A549 (cell line): ENCODE data around the gene SOHLH2. TPM values are rescaled to one million over a fixed set of nuclear protein-coding genes. Genes with fewer than 3 reads are reported as not detected.
A peak's percentile ranks its signal among the peaks of the same experiment; 100 is the strongest.

Source experiments
- ATAC-seq, 2 experiments: fragments of 200-7000 bp in 1 of 2; fragments of >200 bp in 1 of 2; cut with Nextera tagmentation in 1 of 2; cut with Tn5 transposase in 1 of 2; 3 replicates each; pipeline versions ENCODE4 v1.8.0 to v1.9.1; 2018 to 2020; ENCODE audit warnings: mild to moderate bottlenecking in 1 of 2, moderate library complexity in 1 of 2
- CTCF ChIA-PET: fragments of 300-600 bp; sonication (Branson Sonifier 250); formaldehyde crosslinking; extraction: SDS; loops from one replicate; lab custom pipeline; 2021; ENCODE audit warnings: antibody characterized with exemption, inconsistent platforms; lab: Yijun Ruan, JAX
- POLR2A ChIA-PET: fragments of 350-600 bp; formaldehyde crosslinking; extraction: SDS; loops from one replicate; lab custom pipeline; 2021; ENCODE audit warnings: antibody characterized with exemption, inconsistent platforms; lab: Yijun Ruan, JAX
- DNase-seq, 2 experiments: peaks; one replicate each; pipeline versions ENCODE4 v3.0.0 to v3.0.0-alpha.2; 2011 to 2016; ENCODE audit warnings: low read depth in 1 of 2, low spot score in 1 of 2
- FAIRE-seq: peaks from 2 replicates; lab custom pipeline; 2011; peaks lifted over from hg19 to GRCh38; lab: Jason Lieb, UNC
- H3K27ac ChIP-seq, 2 experiments: fragments of >200 bp; sonication (Bioruptor Twin); formaldehyde crosslinking; 3 replicates each; pipeline ENCODE4 v1.5.1; 2016 to 2017
- H3K4me1 ChIP-seq: fragments of >200 bp; sonication (Bioruptor Twin); formaldehyde crosslinking; 3 replicates; pipeline ENCODE4 v1.6.1; 2016
- H3K4me2 ChIP-seq: fragments of >200 bp; sonication (Bioruptor Twin); formaldehyde crosslinking; 3 replicates; pipeline ENCODE4 v1.6.1; 2016
- H3K4me3 ChIP-seq: fragments of >200 bp; sonication (Bioruptor Twin); formaldehyde crosslinking; 3 replicates; pipeline ENCODE4 v1.5.1; 2016
- H3K9me3 ChIP-seq: fragments of >200 bp; sonication (Bioruptor Twin); formaldehyde crosslinking; 3 replicates; pipeline ENCODE4 v1.6.1; 2016
- ATOH8 ChIP-seq: fragments of 250-450 bp; sonication (Bioruptor Pico); IDR thresholded peaks from 2 replicates; pipeline ENCODE4 v1.5.0; 2020; ENCODE audit warnings: low read depth, mild to moderate bottlenecking, moderate library complexity
- CHD4 ChIP-seq: fragments of 200-600 bp; sonication (generic); IDR thresholded peaks from 2 replicates; pipeline ENCODE4 v1.6.1; 2016; ENCODE audit warnings: antibody characterized with exemption, mild to moderate bottlenecking, borderline replicate concordance
- EHF ChIP-seq: fragments of 250-450 bp; sonication (Bioruptor Pico); IDR thresholded peaks from 2 replicates; pipeline ENCODE4 v1.5.0; 2020; ENCODE audit warnings: mild to moderate bottlenecking
- EHMT2 ChIP-seq: fragments of 200-600 bp; sonication (generic); IDR thresholded peaks from 2 replicates; pipeline ENCODE4 v1.6.1; 2016; ENCODE audit warnings: antibody characterized with exemption, low read depth, mild to moderate bottlenecking, moderate library complexity
- ELK1 ChIP-seq: fragments of 150-350 bp; IDR thresholded peaks from 2 replicates; pipeline ENCODE4 v1.6.1; 2014; ENCODE audit warnings: low read depth, mild to moderate bottlenecking, low read length
- HEYL ChIP-seq: fragments of 250-450 bp; sonication (Bioruptor Pico); IDR thresholded peaks from 2 replicates; pipeline ENCODE4 v1.8.0; 2021; ENCODE audit warnings: mild to moderate bottlenecking, moderate library complexity
- KDM1A ChIP-seq: fragments of 200-600 bp; sonication (generic); IDR thresholded peaks from 2 replicates; pipeline ENCODE4 v1.6.1; 2016; ENCODE audit warnings: low read depth, mild to moderate bottlenecking
- MAFK ChIP-seq: fragments of 450-650 bp; IDR thresholded peaks from 2 replicates; pipeline ENCODE4 v1.6.1; 2014; ENCODE audit not compliant: partially characterized antibody
- NPAS2 ChIP-seq: fragments of 250-450 bp; sonication (Bioruptor Pico); IDR thresholded peaks from 2 replicates; pipeline ENCODE4 v1.8.0; 2022; ENCODE audit warnings: mild to moderate bottlenecking, moderate library complexity, borderline replicate concordance
- NR3C1 ChIP-seq: fragments of >200 bp; sonication (Bioruptor Twin); formaldehyde crosslinking; IDR thresholded peaks from 3 replicates; pipeline ENCODE4 v1.6.1; 2017
- RCOR1 ChIP-seq: fragments of 150-350 bp; IDR thresholded peaks from 2 replicates; pipeline ENCODE4 v1.6.1; 2014; ENCODE audit warnings: antibody characterized with exemption, low read length, low read depth
- REST ChIP-seq: fragments of 200-600 bp; sonication (generic); IDR thresholded peaks from 2 replicates; pipeline ENCODE4 v1.6.1; 2016; ENCODE audit warnings: antibody characterized with exemption, mild to moderate bottlenecking, moderate library complexity
- SREBF2 ChIP-seq: fragments of 450-650 bp; IDR thresholded peaks from 2 replicates; pipeline ENCODE4 v1.6.1; 2014; ENCODE audit warnings: mild to moderate bottlenecking, moderate library complexity
- TFCP2L1 ChIP-seq: fragments of 250-450 bp; sonication (Bioruptor Pico); IDR thresholded peaks from 2 replicates; pipeline ENCODE4 v1.5.0; 2021; ENCODE audit warnings: mild to moderate bottlenecking
- WGBS: methylation state at CpG from one replicate; pipeline ENCODE4 v1.1.6; 2017; ENCODE audit errors: missing lambda C conversion rate; 5-methylcytosine and 5-hydroxymethylcytosine counted together
- polyA plus RNA-seq, 4 experiments: library from polyadenylated mRNA; depleted of rRNA in 3 of 4; stranded (reverse); fragments of >200 nt; fragmentation: RNase III in 1 of 4; extraction: RNeasy Plus Mini Kit Qiagen cat#74134 plus additional on column Dnase treatment in 1 of 4; gene quantifications; 2 replicates in 3 of 4; 3 replicates in 1 of 4; pipeline ENCODE4 v1.2.3, GENCODE V29; 2011 to 2017

SOHLH2 gene
- polyA plus RNA-seq, 2 of the 4 experiments (the other 2 are of a cell fraction), result 0.14 TPM; not detected in 1

- TF ChIP-seq ELK1 (no peak), RCOR1 (no peak)
These were observed 29.7 kb upstream of the SOHLH2 start (continued) for GRCh38 chr13:36244073-36244472.

- Histone ChIP-seq H3K27ac (no peak overlapping the region), H3K9me3 (no peaks in the 10 kb centered on the region), H3K4me2 (no peak overlapping the region)
- FAIRE-seq, result no peak
- ATAC-seq, result no peak
- POLR2A ChIA-PET, result no interaction called here
- TF ChIP-seq NPAS2, result no peak
- no peak for TF ChIP-seq EHF (CRISPR knock-in tag)
- no peak for TF ChIP-seq NR3C1
- TF ChIP-seq HEYL (CRISPR knock-in tag), result no peak
- TF ChIP-seq REST, result no peak
- TF ChIP-seq ATOH8 (CRISPR knock-in tag), result no peak
- TF ChIP-seq, all 56 proteins: peak for 0
- Histone ChIP-seq H3K4me3 (no peak overlapping the region), H3K4me1 (no peaks in the 10 kb centered on the region)
- CTCF ChIA-PET, result no interaction called here
- DNase-seq, result no peak
- 33% methylated on average over 2 of the region's 2 CpGs for WGBS
These were observed 28.4 kb upstream of the SOHLH2 start for GRCh38 chr13:36242761-36243160.

GRCh38 chr13:36231236-36231635 lies 16.9 kb upstream of the SOHLH2 start:
- ChIA-PET POLR2A (no interaction called here), CTCF (no interaction called here)
- 38% methylated on average over 3 of the region's 3 CpGs for WGBS
- Histone ChIP-seq H3K4me3 (no peak overlapping the region), H3K4me1 (no peaks in the 10 kb centered on the region), H3K9me3 (no peaks in the 10 kb centered on the region), H3K27ac (no peak overlapping the region), H3K4me2 (no peak overlapping the region)
- TF ChIP-seq CHD4 (no peak), MAFK (peak; percentile 30)
- FAIRE-seq (no peak), ATAC-seq (no peak), DNase-seq (no peak)

GRCh38 chr13:36224730-36225129 lies 10.4 kb upstream of the SOHLH2 start:
- Histone ChIP-seq H3K4me1 (no peaks in the 10 kb centered on the region), H3K4me3 (no peak overlapping the region), H3K27ac (no peak overlapping the region), H3K4me2 (no peak overlapping the region), H3K9me3 (no peaks in the 10 kb centered on the region)
- 0% methylated on average over 1 of the region's 1 CpG for WGBS
- FAIRE-seq (no peak), DNase-seq (no peak), ATAC-seq (no peak)
- POLR2A ChIA-PET, result no interaction called here
- CTCF ChIA-PET, result no interaction called here
- TF ChIP-seq TFCP2L1 (CRISPR knock-in tag), result no peak
- TF ChIP-seq RCOR1, result no peak
- TF ChIP-seq EHMT2, result no peak
- no peak for TF ChIP-seq SREBF2
- TF ChIP-seq KDM1A, result no peak
